Measurements from ENCODE around the gene DRAM2.

Gene DRAM2

GRCh38 chr1:111145542-111145941 is 5.6 kb upstream of the DRAM2 start:
- no peak for TF ChIP-seq Cebpa-rat (IDR thresholded peaks at IDR 0.05)
- H3K9me3 ChIP-seq = no peaks in the 10 kb centered on the region
- H3K4me3 ChIP-seq = no peak overlapping the region
- H3K4me1 ChIP-seq = peaks cover 24% of the 10 kb centered on the region
- peaks cover 96% of the 10 kb centered on the region for H4K20me1 ChIP-seq
- no peak overlapping the region for H3K4me2 ChIP-seq
- H3K27me3 ChIP-seq = no peaks in the 10 kb centered on the region
- H3K36me3 ChIP-seq = peaks cover 35% of the 10 kb centered on the region
- H3K9ac ChIP-seq = no peak overlapping the region
- no peak overlapping the region for H3K27ac ChIP-seq

GRCh38 chr1:111142356-111142975 is 2.6 kb upstream of the DRAM2 start:
- H4K20me1 ChIP-seq = peaks cover 72% of the 10 kb centered on the region
- H3K4me1 ChIP-seq = peaks cover 38% of the 10 kb centered on the region
- H3K27ac ChIP-seq = no peak overlapping the region
- H3K9ac ChIP-seq = no peak overlapping the region
- no peaks in the 10 kb centered on the region for H3K27me3 ChIP-seq
- peak overlapping the region; percentile 88; the same call in 1 of the 2 replicates for H3K4me2 ChIP-seq
- no peaks in the 10 kb centered on the region for H3K9me3 ChIP-seq
- peaks cover 10% of the 10 kb centered on the region for H3K36me3 ChIP-seq
- TF ChIP-seq Cebpa-rat (IDR thresholded peaks at IDR 0.05) = no peak
- no peak overlapping the region for H3K4me3 ChIP-seq

- Histone ChIP-seq H3K36me3 (peaks cover 18% of the 10 kb centered on the region), H3K4me3 (peak overlapping the region; percentile 95), H3K4me1 (peaks cover 38% of the 10 kb centered on the region), H3K27ac (no peak overlapping the region), H4K20me1 (peaks cover 64% of the 10 kb centered on the region), H3K9ac (peak overlapping the region; percentile 94), H3K4me2 (peak overlapping the region; percentile 88), H3K27me3 (no peaks in the 10 kb centered on the region), H3K9me3 (no peaks in the 10 kb centered on the region)
- no peak; the same call in 1 of the 2 replicates for TF ChIP-seq Cebpa-rat (IDR thresholded peaks at IDR 0.05)
Measured at GRCh38 chr1:111141245-111142220, 1.6 kb upstream of the DRAM2 start.

- H3K9ac ChIP-seq = peak overlapping the region; percentile 94
- peak overlapping the region; percentile 90 for H3K27ac ChIP-seq
- H3K4me2 ChIP-seq = peak overlapping the region; percentile 88
- no peak for TF ChIP-seq Cebpa-rat (IDR thresholded peaks at IDR 0.05)
- H3K27me3 ChIP-seq = no peaks in the 10 kb centered on the region
- peak overlapping the region; percentile 95 for H3K4me3 ChIP-seq
- H3K36me3 ChIP-seq = peaks cover 25% of the 10 kb centered on the region
- H4K20me1 ChIP-seq = peaks cover 55% of the 10 kb centered on the region
- peaks cover 38% of the 10 kb centered on the region for H3K4me1 ChIP-seq
- no peaks in the 10 kb centered on the region for H3K9me3 ChIP-seq
Measured at GRCh38 chr1:111140680-111140967, 731 bp upstream of the DRAM2 start.

GRCh38 chr1:111139324-111139955 is 453 bp downstream of the DRAM2 start:
- peak overlapping the region; percentile 95 for H3K4me3 ChIP-seq
- peaks cover 38% of the 10 kb centered on the region for H3K4me1 ChIP-seq

GRCh38 chr1:111133866-111134265 is 6.0 kb downstream of the DRAM2 start:
- no peaks in the 10 kb centered on the region for H4K20me1 ChIP-seq
- no peak overlapping the region for H3K9ac ChIP-seq
- H3K4me2 ChIP-seq = no peak overlapping the region
- H3K9me3 ChIP-seq = no peaks in the 10 kb centered on the region
- H3K4me1 ChIP-seq = peaks cover 17% of the 10 kb centered on the region
- no peak overlapping the region for H3K4me3 ChIP-seq
- no peak overlapping the region for H3K27ac ChIP-seq
- H3K27me3 ChIP-seq = no peaks in the 10 kb centered on the region
- no peak for TF ChIP-seq Cebpa-rat (IDR thresholded peaks at IDR 0.05)
- peaks cover 66% of the 10 kb centered on the region for H3K36me3 ChIP-seq

More at GRCh38 chr1:111139324-111139955, 453 bp downstream of the DRAM2 start:
- H3K9me3 ChIP-seq = no peaks in the 10 kb centered on the region
- peaks cover 30% of the 10 kb centered on the region for H3K36me3 ChIP-seq
- H3K27ac ChIP-seq = peak overlapping the region; percentile 90
- peak overlapping the region; percentile 94 for H3K9ac ChIP-seq
- peaks cover 43% of the 10 kb centered on the region for H4K20me1 ChIP-seq
- TF ChIP-seq Cebpa-rat (IDR thresholded peaks at IDR 0.05) = no peak
- no peaks in the 10 kb centered on the region for H3K27me3 ChIP-seq
- peak overlapping the region; percentile 78 for H3K4me2 ChIP-seq

- Histone ChIP-seq H3K27ac (no peak overlapping the region), H3K36me3 (peaks cover 59% of the 10 kb centered on the region), H3K9me3 (no peaks in the 10 kb centered on the region), H3K4me2 (no peak overlapping the region), H3K27me3 (no peaks in the 10 kb centered on the region), H3K4me3 (no peak overlapping the region), H4K20me1 (no peaks in the 10 kb centered on the region), H3K9ac (no peak overlapping the region), H3K4me1 (peaks cover 21% of the 10 kb centered on the region)
- TF ChIP-seq Cebpa-rat (IDR thresholded peaks at IDR 0.05) = no peak
Measured at GRCh38 chr1:111131693-111132092, 8.2 kb downstream of the DRAM2 start.

- Histone ChIP-seq H3K9ac (no peak overlapping the region), H3K27me3 (no peaks in the 10 kb centered on the region), H3K4me2 (peak overlapping the region; percentile 70; the same call in 1 of the 2 replicates), H3K27ac (peak overlapping the region; percentile 49; the same call in 1 of the 2 replicates), H3K36me3 (peaks cover 54% of the 10 kb centered on the region), H4K20me1 (no peaks in the 10 kb centered on the region), H3K4me3 (no peak overlapping the region), H3K9me3 (no peaks in the 10 kb centered on the region), H3K4me1 (peaks cover 21% of the 10 kb centered on the region)
- no peak for TF ChIP-seq Cebpa-rat (IDR thresholded peaks at IDR 0.05)
Measured at GRCh38 chr1:111129376-111129775, 10.5 kb downstream of the DRAM2 start.

GRCh38 chr1:111127923-111128643 is 11.8 kb downstream of the DRAM2 start:
- Histone ChIP-seq H3K9me3 (no peaks in the 10 kb centered on the region), H3K4me3 (no peak overlapping the region), H3K27ac (peak overlapping the region; percentile 49), H3K4me2 (peak overlapping the region; percentile 70), H3K36me3 (peaks cover 57% of the 10 kb centered on the region), H4K20me1 (no peaks in the 10 kb centered on the region), H3K9ac (0 out of 2 replicates have a peak overlapping the region, but pooled peaks have one; percentile 14), H3K27me3 (no peaks in the 10 kb centered on the region), H3K4me1 (peaks cover 21% of the 10 kb centered on the region)
- no peak for TF ChIP-seq Cebpa-rat (IDR thresholded peaks at IDR 0.05)

Data from BLaER1 (cell line).